Adrenal gland (tissue), 12 donors: Measurements from ENCODE around the gene SLIT3. TPM values are rescaled to one million over a fixed set of nuclear protein-coding genes. Genes with fewer than 3 reads are reported as not detected.

Source experiments
- DNase-seq, 7 donors: peaks; one replicate each; pipeline ENCODE4 v3.0.0-alpha.2; 2019 to 2020
- H3K27ac ChIP-seq, 5 donors: fragments of 200-600 bp; sonication (generic) in 4 of 5; 1 replicate in 3 of 5; 2 replicates in 2 of 5; pipeline versions ENCODE4 v1.5.1 to v1.8.0; 2016 to 2020; ENCODE audit warnings: mild to moderate bottlenecking in 1 of 5
- H3K27me3 ChIP-seq: fragments of 200-600 bp; 2 replicates; pipeline ENCODE4 v1.8.0; 2021
- H3K36me3 ChIP-seq, 2 donors: fragments of 200-600 bp; replicated peaks in 1 of 2; 1 replicate in 1 of 2; 2 replicates in 1 of 2; pipeline versions ENCODE4 v1.5.1 to v1.8.0; 2018 to 2022
- H3K4me1 ChIP-seq, 2 donors: fragments of 200-600 bp; replicated peaks in 1 of 2; 1 replicate in 1 of 2; 2 replicates in 1 of 2; pipeline versions ENCODE4 v1.5.1 to v1.8.0; 2018 to 2021
- H3K4me3 ChIP-seq, 4 donors: fragments of 200-600 bp; sonication (generic) in 3 of 4; one replicate each; pipeline ENCODE4 v1.5.1; 2016 to 2018
- H3K9me3 ChIP-seq, 3 donors: fragments of 200-600 bp; sonication (generic) in 1 of 3; replicated peaks in 1 of 3; 1 replicate in 2 of 3; 2 replicates in 1 of 3; pipeline versions ENCODE4 v1.5.1 to v1.8.0; 2016 to 2021
- POLR2A ChIP-seq, 2 donors: fragments of 450-650 bp; IDR thresholded peaks; one replicate each; pipeline ENCODE4 v1.6.1; 2017; ENCODE audit warnings: antibody characterized with exemption in 2 of 2, mild to moderate bottlenecking in 2 of 2, moderate library complexity in 1 of 2
- WGBS, 4 donors: extraction: QIAGEN DNeasy Blood & Tissue Kit in 2 of 4; methylation state at CpG; one replicate each; pipeline versions ENCODE4 v1.1.5 to v1.1.7; 2013 to 2017; 5-methylcytosine and 5-hydroxymethylcytosine counted together
- intact Hi-C, 2 donors: fragments of 100-400 bp; cut with DNase I; formaldehyde crosslinking; loops; one replicate each; pipeline versions ENCODE4 v1.14.1 to v1.15.0; 2022 to 2023
- polyA plus RNA-seq, 3 donors: library from polyadenylated mRNA; stranded (reverse); fragments of 200-250 nt in 2 of 3; fragments of 350-450 nt in 1 of 3; fragmentation: Illumina TruSeq in 1 of 3; extraction: RNeasy Lipid Tissue Mini Kit (QIAGEN cat#74804) in 1 of 3; gene quantifications; one replicate each; pipeline ENCODE4 v1.2.3, GENCODE V29; 2013 to 2014
- total RNA-seq, 9 donors: library from RNA; depleted of rRNA in 4 of 9; stranded (reverse); fragments of >200 nt in 4 of 9; fragments of 120-200 nt in 1 of 9; fragmentation: NEBNext Ultra II Directional in 1 of 9; extraction: Animal tissue kit (Norgen Biotek cat#: 25700) in 1 of 9; gene quantifications; one replicate each; pipeline versions ENCODE4 v1.1.0 to v1.2.4, GENCODE V29; 2013 to 2023
- TF ChIP-seq, protein P1 (sequence below), 6 experiments: fragments of 450-650 bp in 4 of 6; fragments of 200-600 bp in 2 of 6; sonication (generic) in 1 of 6; IDR thresholded peaks; 1 replicate in 5 of 6; 2 replicates in 1 of 6; pipeline versions ENCODE4 v1.5.1 to v1.8.0; 2016 to 2021; ENCODE audit warnings: antibody characterized with exemption in 6 of 6, mild to moderate bottlenecking in 2 of 6, moderate library complexity in 1 of 6
- donor health status: healthy with polysubstance abuse.
- donor health status: Bipolar disorder and iron deficiency.
- donor health status: DM: yes; HTN: yes; CAD: no.
- donor health status: DM: no; HTN: no; CAD: no.
- donor health status: DM: no; HTN: no; CAD: no.
- donor health status: DM: yes; HTN: yes; CAD: no.

Gene SLIT3
- total and polyA plus RNA-seq, 12 donors = 10.0 to 94.1 (median 32.8) TPM

DNA sequence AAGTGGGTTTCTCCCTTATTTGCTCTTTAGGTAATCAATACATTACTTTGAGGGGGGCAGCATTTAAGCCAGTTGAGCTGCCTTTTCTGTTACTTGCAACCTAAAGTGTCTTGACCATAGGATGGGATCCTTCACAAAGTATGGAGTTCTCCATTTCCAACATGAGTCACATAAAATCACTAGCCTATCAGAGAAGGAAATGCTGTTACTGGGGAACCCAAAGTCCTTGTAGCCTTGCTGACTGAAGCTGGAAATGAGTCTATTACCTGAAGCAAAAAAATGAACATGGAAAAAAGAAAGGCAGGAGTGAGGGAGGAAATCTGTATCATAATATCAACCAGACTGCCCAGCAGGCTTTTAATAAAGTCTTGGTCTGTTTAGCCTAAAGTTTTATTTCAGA lies 42.8 kb upstream of the SLIT3 start:
- H3K9me3 ChIP-seq = no peaks in the 10 kb centered on the region
- no peaks in the 10 kb centered on the region for H3K4me1 ChIP-seq
- no peak for DNase-seq
- H3K27me3 ChIP-seq = no peaks in the 10 kb centered on the region
- TF ChIP-seq POLR2A (IDR thresholded peaks at IDR 0.05) = no peak
- TF ChIP-seq, protein P1, sequence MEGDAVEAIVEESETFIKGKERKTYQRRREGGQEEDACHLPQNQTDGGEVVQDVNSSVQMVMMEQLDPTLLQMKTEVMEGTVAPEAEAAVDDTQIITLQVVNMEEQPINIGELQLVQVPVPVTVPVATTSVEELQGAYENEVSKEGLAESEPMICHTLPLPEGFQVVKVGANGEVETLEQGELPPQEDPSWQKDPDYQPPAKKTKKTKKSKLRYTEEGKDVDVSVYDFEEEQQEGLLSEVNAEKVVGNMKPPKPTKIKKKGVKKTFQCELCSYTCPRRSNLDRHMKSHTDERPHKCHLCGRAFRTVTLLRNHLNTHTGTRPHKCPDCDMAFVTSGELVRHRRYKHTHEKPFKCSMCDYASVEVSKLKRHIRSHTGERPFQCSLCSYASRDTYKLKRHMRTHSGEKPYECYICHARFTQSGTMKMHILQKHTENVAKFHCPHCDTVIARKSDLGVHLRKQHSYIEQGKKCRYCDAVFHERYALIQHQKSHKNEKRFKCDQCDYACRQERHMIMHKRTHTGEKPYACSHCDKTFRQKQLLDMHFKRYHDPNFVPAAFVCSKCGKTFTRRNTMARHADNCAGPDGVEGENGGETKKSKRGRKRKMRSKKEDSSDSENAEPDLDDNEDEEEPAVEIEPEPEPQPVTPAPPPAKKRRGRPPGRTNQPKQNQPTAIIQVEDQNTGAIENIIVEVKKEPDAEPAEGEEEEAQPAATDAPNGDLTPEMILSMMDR (IDR thresholded peaks at IDR 0.05) = no peak
- no peak overlapping the region for H3K27ac ChIP-seq
- H3K4me3 ChIP-seq = no peak overlapping the region
- H3K36me3 ChIP-seq = no peaks in the 10 kb centered on the region
- intact Hi-C loops = no loop called here

DNA sequence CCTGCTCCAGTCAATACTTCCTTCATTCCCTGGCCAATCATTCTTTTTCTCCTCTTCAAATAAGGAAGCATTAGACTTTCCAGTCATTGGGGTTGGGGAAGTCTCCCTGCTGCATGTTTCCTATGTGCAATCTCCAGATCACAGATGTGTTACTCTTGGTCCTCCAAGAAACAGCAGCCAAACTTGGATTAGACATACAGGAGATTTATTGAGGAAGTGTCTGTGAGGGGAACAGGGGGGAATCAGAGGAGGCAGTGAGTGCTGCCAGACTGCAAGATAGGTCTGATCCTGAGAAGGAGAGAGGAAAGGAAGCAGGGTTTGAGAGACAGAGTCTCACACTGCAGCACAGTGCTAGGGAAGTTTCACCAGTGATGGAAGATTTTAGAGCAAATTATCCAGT lies 40.6 kb upstream of the SLIT3 start:
- Histone ChIP-seq H3K4me1 (no peaks in the 10 kb centered on the region), H3K36me3 (no peaks in the 10 kb centered on the region), H3K4me3 (no peak overlapping the region), H3K9me3 (no peaks in the 10 kb centered on the region), H3K27ac (no peak overlapping the region), H3K27me3 (no peaks in the 10 kb centered on the region)
- DNase-seq = no peak
- intact Hi-C loops = no loop called here
- no peak for TF ChIP-seq POLR2A (IDR thresholded peaks at IDR 0.05)
- TF ChIP-seq, protein P1 (IDR thresholded peaks at IDR 0.05) = no peak

DNA sequence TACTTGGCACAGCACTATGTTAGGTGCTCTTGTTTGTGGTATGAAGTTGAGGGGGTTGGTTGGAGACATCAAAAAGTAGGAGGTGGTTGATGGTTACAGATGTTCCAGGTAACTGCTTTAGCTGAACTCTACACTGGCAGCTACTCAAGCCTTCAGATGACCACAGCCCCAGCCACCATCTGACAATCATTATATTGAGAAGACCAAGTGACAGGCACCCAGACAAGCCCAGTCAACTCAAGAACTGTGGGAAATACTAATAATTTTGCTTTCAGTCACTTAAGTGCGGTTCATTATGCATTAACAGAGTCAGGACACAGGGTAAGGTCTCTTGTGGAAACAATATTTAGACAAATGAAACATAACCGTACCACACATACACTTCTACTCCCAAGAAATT lies 38.9 kb upstream of the SLIT3 start:
- intact Hi-C loops = no loop called here
- no peak for DNase-seq
- no peak overlapping the region for H3K4me3 ChIP-seq
- no peaks in the 10 kb centered on the region for H3K4me1 ChIP-seq
- TF ChIP-seq, protein P1 (IDR thresholded peaks at IDR 0.05) = no peak
- no peak for TF ChIP-seq POLR2A (IDR thresholded peaks at IDR 0.05)
- H3K27ac ChIP-seq = no peak overlapping the region
- 78 to 83% (median 82%) methylated on average over 2 of the region's 2 CpGs for WGBS, 4 donors
- no peaks in the 10 kb centered on the region for H3K9me3 ChIP-seq
- H3K36me3 ChIP-seq = no peaks in the 10 kb centered on the region
- H3K27me3 ChIP-seq = no peaks in the 10 kb centered on the region

DNA sequence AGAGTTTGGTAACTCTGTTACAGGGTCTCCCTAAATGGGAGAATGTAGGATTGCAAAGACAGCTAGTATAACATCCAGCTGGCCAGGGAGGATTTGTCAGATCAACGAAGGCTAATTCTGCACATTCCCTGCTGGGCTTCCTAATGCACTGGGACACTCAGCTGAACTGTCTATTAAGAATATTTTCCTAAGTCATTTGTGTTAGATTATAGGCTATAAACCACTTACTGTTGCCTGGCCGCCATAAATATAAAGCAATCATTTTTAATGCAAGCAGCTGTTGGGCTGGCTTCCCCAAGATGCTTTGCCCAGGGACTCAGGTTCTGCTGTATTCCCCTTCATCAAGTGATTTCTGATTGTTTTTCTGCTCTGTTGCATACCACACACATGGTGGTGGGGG lies 35.3 kb upstream of the SLIT3 start:
- Histone ChIP-seq H3K27me3 (no peaks in the 10 kb centered on the region), H3K9me3 (no peaks in the 10 kb centered on the region), H3K4me1 (no peaks in the 10 kb centered on the region), H3K4me3 (no peak overlapping the region), H3K27ac (no peak overlapping the region), H3K36me3 (no peaks in the 10 kb centered on the region)
- DNase-seq = no peak
- intact Hi-C loops = no loop called here
- 57 to 72% (median 65%) methylated on average over 2 of the region's 2 CpGs for WGBS, 4 donors
- TF ChIP-seq, protein P1 (IDR thresholded peaks at IDR 0.05) = no peak
- TF ChIP-seq POLR2A (IDR thresholded peaks at IDR 0.05) = no peak
